Measurements from ENCODE around the gene BCOR.

DNA sequence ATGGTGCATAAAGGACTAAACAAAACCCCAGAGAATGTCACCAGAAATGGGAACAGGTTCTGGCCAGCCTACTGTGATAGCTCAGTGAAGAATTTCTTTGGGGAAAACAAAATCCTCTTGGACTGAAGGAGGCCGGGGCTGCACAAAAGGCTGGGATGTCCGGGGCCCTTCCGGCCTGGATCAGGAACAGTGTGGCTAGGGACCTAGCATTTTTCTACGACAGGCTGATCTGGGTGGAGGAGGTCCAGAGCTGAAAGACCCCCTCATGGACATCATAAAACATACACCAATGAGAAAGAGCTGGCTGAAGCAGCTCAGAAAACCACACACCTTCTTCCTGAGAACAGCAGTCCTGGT lies 94.7 kb downstream of the BCOR start:
- TF ChIP-seq, protein P1, sequence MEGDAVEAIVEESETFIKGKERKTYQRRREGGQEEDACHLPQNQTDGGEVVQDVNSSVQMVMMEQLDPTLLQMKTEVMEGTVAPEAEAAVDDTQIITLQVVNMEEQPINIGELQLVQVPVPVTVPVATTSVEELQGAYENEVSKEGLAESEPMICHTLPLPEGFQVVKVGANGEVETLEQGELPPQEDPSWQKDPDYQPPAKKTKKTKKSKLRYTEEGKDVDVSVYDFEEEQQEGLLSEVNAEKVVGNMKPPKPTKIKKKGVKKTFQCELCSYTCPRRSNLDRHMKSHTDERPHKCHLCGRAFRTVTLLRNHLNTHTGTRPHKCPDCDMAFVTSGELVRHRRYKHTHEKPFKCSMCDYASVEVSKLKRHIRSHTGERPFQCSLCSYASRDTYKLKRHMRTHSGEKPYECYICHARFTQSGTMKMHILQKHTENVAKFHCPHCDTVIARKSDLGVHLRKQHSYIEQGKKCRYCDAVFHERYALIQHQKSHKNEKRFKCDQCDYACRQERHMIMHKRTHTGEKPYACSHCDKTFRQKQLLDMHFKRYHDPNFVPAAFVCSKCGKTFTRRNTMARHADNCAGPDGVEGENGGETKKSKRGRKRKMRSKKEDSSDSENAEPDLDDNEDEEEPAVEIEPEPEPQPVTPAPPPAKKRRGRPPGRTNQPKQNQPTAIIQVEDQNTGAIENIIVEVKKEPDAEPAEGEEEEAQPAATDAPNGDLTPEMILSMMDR (conservative IDR thresholded peaks at IDR 0.05), result no peak
- no peak for TF ChIP-seq ZFX (IDR thresholded peaks at IDR 0.05)

All from C4-2B (cell line).